DOHH2 (cell line): ENCODE results near the gene PDE6C.

Experiments
- CTCF ChIP-seq: fragments of 200-600 bp; sonication (generic); IDR thresholded peaks from one replicate; pipeline ENCODE4 v1.5.1; 2014; ENCODE audit warnings: antibody characterized with exemption, mild to moderate bottlenecking, low read depth, low read length; ENCODE audit not compliant: poor library complexity, severe bottlenecking
- EZH2phosphoT487 ChIP-seq: fragments of 200-600 bp; sonication (generic); IDR thresholded peaks from 2 replicates; pipeline ENCODE4 v1.6.1; 2017; ENCODE audit warnings: borderline replicate concordance, mild to moderate bottlenecking, antibody characterized with exemption, low read length, moderate library complexity, mixed read lengths

- TF ChIP-seq CTCF (no peak), EZH2phosphoT487 (no peak)
Observed at GRCh38 chr10:93601774-93602162, 10.6 kb upstream of the PDE6C start.
